BJ (cell line): ENCODE measurements around the gene RFC4. TPM values are rescaled to one million over a fixed set of nuclear protein-coding genes. Genes with fewer than 3 reads are reported as not detected.
"Not testable (repeated sequence)": the region's sequence is repeated elsewhere in the genome, so short reads cannot be mapped to it uniquely, and the experiment has no call there.

ENCODE experiments used
- CTCF ChIA-PET: fragments of 350-600 bp; formaldehyde crosslinking; extraction: SDS; loops from one replicate; lab custom pipeline; 2021; ENCODE audit warnings: antibody characterized with exemption, inconsistent platforms; lab: Yijun Ruan, JAX
- POLR2A ChIA-PET: fragments of 300-600 bp; sonication (Branson Sonifier 250); formaldehyde crosslinking; extraction: SDS; loops from one replicate; lab custom pipeline; 2021; ENCODE audit warnings: antibody characterized with exemption; lab: Charles Lee
- DNase-seq: peaks from one replicate; pipeline ENCODE4 v3.0.0-alpha.2; 2011; ENCODE audit warnings: low read depth
- H3K27me3 ChIP-seq: 2 replicates; pipeline ENCODE4 v1.6.0; 2011; ENCODE audit warnings: low read length; ENCODE audit not compliant: control insufficient read depth, insufficient read depth
- H3K36me3 ChIP-seq: 2 replicates; pipeline ENCODE4 v1.5.1; 2011; ENCODE audit warnings: low read length; ENCODE audit not compliant: control insufficient read depth, insufficient read depth
- H3K4me3 ChIP-seq: 2 replicates; pipeline ENCODE4 v1.5.1; 2011; ENCODE audit warnings: low read depth, mild to moderate bottlenecking, control low read depth, low read length
- CTCF ChIP-seq: IDR thresholded peaks from 2 replicates; pipeline ENCODE4 v1.5.1; 2011; ENCODE audit warnings: low read depth, mild to moderate bottlenecking, control low read depth, inconsistent platforms, low read length, moderate library complexity; ENCODE audit not compliant: insufficient read depth
- polyA plus RNA-seq: library from polyadenylated mRNA; depleted of rRNA; stranded (reverse); fragments of >200 nt; gene quantifications from 2 replicates; pipeline ENCODE4 v1.2.3, GENCODE V29; 2011

Gene RFC4
- polyA plus RNA-seq, 1 experiment, result 6.9 TPM

- H3K4me3 ChIP-seq, result no peak overlapping the region
- no peaks in the 10 kb centered on the region for H3K27me3 ChIP-seq
- ChIA-PET CTCF (interaction anchor here (1.0 to 8.4 kb wide), 2 partner anchors 9 to 205 kb away, joined by 4 to 196 read pairs; partner anchors contain the start of gene AHSG), POLR2A (no interaction called here)
- DNase-seq, result no peak
- TF ChIP-seq CTCF, result no peak
- no peaks in the 10 kb centered on the region for H3K36me3 ChIP-seq
Observed at GRCh38 chr3:186818956-186819355, 12.7 kb upstream of the RFC4 start.

GRCh38 chr3:186818516-186818915, 12.2 kb upstream of the RFC4 start:
- Histone ChIP-seq H3K4me3 (no peak overlapping the region), H3K27me3 (no peaks in the 10 kb centered on the region), H3K36me3 (no peaks in the 10 kb centered on the region)
- ChIA-PET POLR2A (no interaction called here), CTCF (interaction anchor here (1.0 to 8.4 kb wide), 4 partner anchors 8 to 205 kb away, joined by 3 to 196 read pairs (median 6); partner anchors contain the start of gene AHSG)
- DNase-seq, result no peak
- no peak for TF ChIP-seq CTCF

GRCh38 chr3:186815435-186815834, 9.2 kb upstream of the RFC4 start:
- DNase-seq, result no peak
- no peak for TF ChIP-seq CTCF
- H3K27me3 ChIP-seq, result no peaks in the 10 kb centered on the region
- ChIA-PET CTCF (interaction anchor here (1.2 kb wide), 1 partner anchor 200 kb away, joined by 4 read pairs; no protein-coding TSS in a partner anchor), POLR2A (no interaction called here)
- H3K36me3 ChIP-seq, result no peaks in the 10 kb centered on the region
- H3K4me3 ChIP-seq, result no peak overlapping the region

DNA sequence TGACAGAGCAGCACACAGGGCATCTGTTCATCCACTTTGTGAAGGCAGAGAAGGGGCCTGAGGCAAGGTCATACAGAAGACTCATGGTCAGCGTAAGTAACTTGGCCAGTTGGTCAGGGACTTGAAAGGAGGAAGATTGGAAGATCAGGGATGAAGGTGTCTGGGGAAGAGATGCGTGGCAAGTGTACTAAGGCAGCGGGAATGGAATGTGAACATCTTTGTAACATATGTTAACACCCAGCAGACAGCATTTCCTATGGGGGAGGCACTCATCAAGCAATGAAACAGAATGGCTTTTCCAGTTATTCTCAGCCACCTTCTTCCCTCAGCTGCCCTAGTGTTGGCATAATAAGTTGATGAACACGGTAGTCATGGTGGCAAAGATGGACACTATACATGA, 7.8 kb upstream of the RFC4 start:
- ChIA-PET CTCF (interaction anchor here (1.6 kb wide), 1 partner anchor 12 kb away, joined by 6 read pairs; no protein-coding TSS in a partner anchor), POLR2A (no interaction called here)
- Histone ChIP-seq H3K27me3 (no peaks in the 10 kb centered on the region), H3K4me3 (no peak overlapping the region), H3K36me3 (no peaks in the 10 kb centered on the region)
- DNase-seq, result no peak
- no peak for TF ChIP-seq CTCF

GRCh38 chr3:186811313-186811712, 5.0 kb upstream of the RFC4 start:
- H3K27me3 ChIP-seq, H3K36me3 ChIP-seq, CTCF ChIA-PET, H3K4me3 ChIP-seq, POLR2A ChIA-PET, DNase-seq: not testable (repeated sequence)
